Upper lobe of left lung (tissue), 6 donors: Measurements from ENCODE around the gene KRT2. TPM values are rescaled to one million over a fixed set of nuclear protein-coding genes. Genes with fewer than 3 reads are reported as not detected.

ENCODE experiments used
- ATAC-seq, 2 donors: fragments of 200-7000 bp; cut with Tn5 transposase; one replicate each; pipeline ENCODE4 v1.9.1; 2022; ENCODE audit warnings: mild to moderate bottlenecking in 2 of 2, moderate library complexity in 2 of 2; ENCODE audit not compliant: low FRiP score in 2 of 2
- DNase-seq, 2 donors: peaks; one replicate each; pipeline ENCODE4 v3.0.0-alpha.2; 2019 to 2020
- H3K27ac ChIP-seq, 4 donors: fragments of 200-600 bp; sonication (generic); one replicate each; pipeline ENCODE4 v1.5.1; 2016 to 2019
- H3K27me3 ChIP-seq, 4 donors: fragments of 200-600 bp; sonication (generic); one replicate each; pipeline ENCODE4 v1.5.1; 2017 to 2019
- H3K36me3 ChIP-seq, 4 donors: fragments of 200-600 bp; sonication (generic); one replicate each; pipeline ENCODE4 v1.5.1; 2016 to 2019
- H3K4me1 ChIP-seq, 4 donors: fragments of 200-600 bp; sonication (generic); one replicate each; pipeline ENCODE4 v1.5.1; 2018 to 2019
- H3K4me3 ChIP-seq, 4 donors: fragments of 200-600 bp; sonication (generic); one replicate each; pipeline ENCODE4 v1.5.1; 2017 to 2019; ENCODE audit warnings: mild to moderate bottlenecking in 2 of 4, moderate library complexity in 1 of 4
- H3K9me3 ChIP-seq, 4 donors: fragments of 200-600 bp; sonication (generic); one replicate each; pipeline ENCODE4 v1.5.1; 2018 to 2019
- EP300 ChIP-seq, 4 donors: sonication (generic); formaldehyde crosslinking; IDR thresholded peaks; one replicate each; pipeline ENCODE4 v1.5.1; 2017; ENCODE audit warnings: antibody characterized with exemption in 4 of 4, control low read depth in 2 of 4
- POLR2A ChIP-seq, 4 donors: fragments of 450-650 bp; IDR thresholded peaks; one replicate each; pipeline ENCODE4 v1.5.1; 2016 to 2017; ENCODE audit warnings: antibody characterized with exemption in 4 of 4, mild to moderate bottlenecking in 2 of 4
- POLR2AphosphoS5 ChIP-seq, 2 donors: sonication (generic); formaldehyde crosslinking; IDR thresholded peaks; one replicate each; pipeline ENCODE4 v1.5.1; 2017; ENCODE audit warnings: antibody characterized with exemption in 2 of 2
- WGBS, 2 donors: methylation state at CpG; one replicate each; pipeline ENCODE4 v1.1.5; 2017 to 2018; 5-methylcytosine and 5-hydroxymethylcytosine counted together
- total RNA-seq, 6 donors: library from RNA; depleted of rRNA in 4 of 6; stranded (reverse); fragments of >200 nt in 4 of 6; gene quantifications; one replicate each; pipeline versions ENCODE4 v1.1.0 to v1.2.1, GENCODE V29; 2016 to 2021
- TF ChIP-seq, protein P1 (sequence below), 6 experiments: fragments of 450-650 bp in 4 of 6; fragments of 200-600 bp in 2 of 6; sonication (generic) in 2 of 6; IDR thresholded peaks; one replicate each; pipeline ENCODE4 v1.5.1; 2016 to 2019; ENCODE audit warnings: antibody characterized with exemption in 6 of 6
- donor health status: DM: no; HTN: no; CAD: no; lungs with moderate emphysema.
- donor health status: DM: no; HTN: yes; CAD: no; lungs with severe emphysema.

Gene KRT2
- total RNA-seq, 6 donors from 2014 or later: not detected

DNA sequence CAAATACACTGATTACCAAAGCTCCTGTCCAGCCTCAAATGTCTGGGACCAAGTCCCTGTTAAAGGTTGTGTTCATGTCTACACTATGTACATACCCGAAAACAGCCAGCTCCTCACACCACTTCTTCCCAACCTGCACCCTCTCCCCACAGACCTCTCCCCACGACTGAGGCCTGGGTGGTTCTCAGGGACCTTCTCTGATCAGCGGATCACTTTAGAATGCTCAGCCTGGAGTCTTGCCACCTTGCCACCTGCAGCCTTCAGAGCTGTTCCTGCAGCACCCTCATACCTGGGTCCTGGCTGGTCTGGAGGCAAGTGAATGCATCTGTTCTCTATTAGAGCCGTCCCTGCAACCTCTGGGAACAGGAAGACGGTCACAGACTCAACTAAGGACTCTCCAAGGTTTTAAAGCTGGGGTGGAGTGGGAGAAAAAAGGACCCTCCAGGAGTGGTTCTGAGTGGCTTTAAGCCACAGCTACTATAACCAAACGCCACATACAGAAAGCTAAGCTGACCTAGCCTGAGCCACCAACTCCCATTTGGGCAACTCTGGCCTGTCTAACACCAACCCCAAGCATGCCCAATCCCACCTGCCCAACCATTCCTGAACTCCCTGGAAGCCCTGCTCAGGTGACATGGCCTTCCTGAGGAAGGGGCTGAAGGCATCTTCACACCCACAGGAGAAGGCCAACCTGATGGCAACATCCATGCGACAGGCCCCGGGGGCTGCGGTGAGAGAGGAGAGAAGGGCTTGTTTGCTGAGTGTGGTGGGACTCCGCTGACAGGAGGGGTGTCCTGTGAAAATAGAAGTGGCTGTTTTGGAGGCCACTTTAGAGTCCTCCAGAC is 8.6 kb downstream of the KRT2 start:
- Histone ChIP-seq H3K36me3 (no peaks in the 10 kb centered on the region), H3K27me3 (no peaks in the 10 kb centered on the region), H3K4me1 (no peaks in the 10 kb centered on the region), H3K27ac (no peak overlapping the region), H3K4me3 (no peak overlapping the region), H3K9me3 (no peaks in the 10 kb centered on the region)
- WGBS, 2 donors: 94 to 95% methylated on average over 9 to 10 of the region's 10 CpGs
- ATAC-seq (no peak), DNase-seq (peak in 1 of 2 donors; percentile 27)
- TF ChIP-seq, protein P1, sequence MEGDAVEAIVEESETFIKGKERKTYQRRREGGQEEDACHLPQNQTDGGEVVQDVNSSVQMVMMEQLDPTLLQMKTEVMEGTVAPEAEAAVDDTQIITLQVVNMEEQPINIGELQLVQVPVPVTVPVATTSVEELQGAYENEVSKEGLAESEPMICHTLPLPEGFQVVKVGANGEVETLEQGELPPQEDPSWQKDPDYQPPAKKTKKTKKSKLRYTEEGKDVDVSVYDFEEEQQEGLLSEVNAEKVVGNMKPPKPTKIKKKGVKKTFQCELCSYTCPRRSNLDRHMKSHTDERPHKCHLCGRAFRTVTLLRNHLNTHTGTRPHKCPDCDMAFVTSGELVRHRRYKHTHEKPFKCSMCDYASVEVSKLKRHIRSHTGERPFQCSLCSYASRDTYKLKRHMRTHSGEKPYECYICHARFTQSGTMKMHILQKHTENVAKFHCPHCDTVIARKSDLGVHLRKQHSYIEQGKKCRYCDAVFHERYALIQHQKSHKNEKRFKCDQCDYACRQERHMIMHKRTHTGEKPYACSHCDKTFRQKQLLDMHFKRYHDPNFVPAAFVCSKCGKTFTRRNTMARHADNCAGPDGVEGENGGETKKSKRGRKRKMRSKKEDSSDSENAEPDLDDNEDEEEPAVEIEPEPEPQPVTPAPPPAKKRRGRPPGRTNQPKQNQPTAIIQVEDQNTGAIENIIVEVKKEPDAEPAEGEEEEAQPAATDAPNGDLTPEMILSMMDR (IDR thresholded peaks at IDR 0.05): no peak
- no peak for TF ChIP-seq EP300 (IDR thresholded peaks at IDR 0.05)
- TF ChIP-seq POLR2AphosphoS5 (IDR thresholded peaks at IDR 0.05): no peak
- no peak for TF ChIP-seq POLR2A (IDR thresholded peaks at IDR 0.05)

- TF ChIP-seq, protein P1 (IDR thresholded peaks at IDR 0.05): no peak
- no peak for TF ChIP-seq EP300 (IDR thresholded peaks at IDR 0.05)
- no peak for TF ChIP-seq POLR2AphosphoS5 (IDR thresholded peaks at IDR 0.05)
- TF ChIP-seq POLR2A (IDR thresholded peaks at IDR 0.05): no peak
- no peaks in the 10 kb centered on the region for H3K4me1 ChIP-seq
- DNase-seq: no peak
- H3K4me3 ChIP-seq: no peak overlapping the region
- ATAC-seq: no peak
- no peak overlapping the region for H3K27ac ChIP-seq
- no peaks in the 10 kb centered on the region for H3K36me3 ChIP-seq
- 56 to 69% methylated on average over 4 of the region's 4 CpGs for WGBS, 2 donors
- H3K9me3 ChIP-seq: no peaks in the 10 kb centered on the region
- H3K27me3 ChIP-seq: no peaks in the 10 kb centered on the region
Observed at GRCh38 chr12:52641468-52641867, 10.5 kb downstream of the KRT2 start.

DNA sequence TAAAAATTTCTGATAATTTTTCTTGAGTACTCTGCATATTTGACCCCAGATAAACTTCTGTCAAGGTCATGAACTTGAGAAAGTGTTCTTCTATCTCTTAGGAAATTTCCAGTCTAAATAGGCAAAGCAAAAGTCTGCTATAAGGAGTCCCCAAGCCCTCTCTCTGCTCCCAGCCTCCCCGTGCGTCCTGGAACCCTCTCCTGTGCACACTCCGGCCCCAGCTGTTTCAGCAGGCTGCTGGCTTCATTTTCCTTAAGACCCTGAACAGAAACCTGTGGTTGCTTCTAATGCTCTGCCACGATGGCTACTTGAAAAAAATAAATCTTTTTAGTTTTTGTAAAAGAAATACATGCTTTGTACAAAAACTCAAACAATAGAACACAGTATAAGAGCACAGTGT is 14.7 kb downstream of the KRT2 start:
- no peak for TF ChIP-seq POLR2A (IDR thresholded peaks at IDR 0.05)
- no peak for TF ChIP-seq POLR2AphosphoS5 (IDR thresholded peaks at IDR 0.05)
- TF ChIP-seq, protein P1 (IDR thresholded peaks at IDR 0.05): no peak
- no peak for TF ChIP-seq EP300 (IDR thresholded peaks at IDR 0.05)
- no peak for ATAC-seq
- no peak for DNase-seq
- Histone ChIP-seq H3K9me3 (no peaks in the 10 kb centered on the region), H3K27ac (no peak overlapping the region), H3K36me3 (no peaks in the 10 kb centered on the region), H3K27me3 (no peaks in the 10 kb centered on the region), H3K4me3 (no peak overlapping the region), H3K4me1 (no peaks in the 10 kb centered on the region)
- 63 to 65% methylated on average over 4 of the region's 4 CpGs for WGBS, 2 donors

GRCh38 chr12:52636592-52637258 is 15.3 kb downstream of the KRT2 start:
- Histone ChIP-seq H3K27ac (no peak overlapping the region), H3K9me3 (no peaks in the 10 kb centered on the region), H3K36me3 (no peaks in the 10 kb centered on the region), H3K27me3 (no peaks in the 10 kb centered on the region), H3K4me3 (no peak overlapping the region), H3K4me1 (no peaks in the 10 kb centered on the region)
- no peak for DNase-seq
- 77 to 81% methylated on average over 5 of the region's 5 CpGs for WGBS, 2 donors
- TF ChIP-seq POLR2AphosphoS5 (IDR thresholded peaks at IDR 0.05) (no peak), POLR2A (IDR thresholded peaks at IDR 0.05) (no peak), EP300 (IDR thresholded peaks at IDR 0.05) (no peak)
- TF ChIP-seq, protein P1 (IDR thresholded peaks at IDR 0.05): no peak
- no peak for ATAC-seq
